Activated CD4-positive, alpha-beta T cell treated with anti-CD3 and anti-CD28 coated beads, Interleukin-2, Interleukin-4, amounts not matched to agents 100 ng/mL and 50 ng/mL, durations not matched to agents 16 hours and 8 hours (primary cell): Measurements from ENCODE around the gene MYOF.
"Not testable (repeated sequence)": the region's sequence is repeated elsewhere in the genome, so short reads cannot be mapped to it uniquely, and the experiment has no call there.

Experiments
- DNase-seq: peaks from one replicate; pipeline ENCODE4 v3.0.0-alpha.2; 2020; ENCODE audit warnings: low spot score

Gene MYOF

GRCh38 chr10:93390306-93391090, 91.6 kb downstream of the MYOF start:
- no peak for DNase-seq

- peak; percentile 50 for DNase-seq
Observed at GRCh38 chr10:93386631-93387369, 95.3 kb downstream of the MYOF start.

- no peak for DNase-seq
Observed at GRCh38 chr10:93385345-93385744, 96.8 kb downstream of the MYOF start.

- DNase-seq = no peak
Observed at GRCh38 chr10:93384006-93384405, 98.1 kb downstream of the MYOF start.

GRCh38 chr10:93383562-93383981, 98.6 kb downstream of the MYOF start:
- no peak for DNase-seq

- peak; percentile 92 for DNase-seq
Observed at GRCh38 chr10:93379731-93380575, 102.2 kb downstream of the MYOF start.

GRCh38 chr10:93378997-93379730, 103.0 kb downstream of the MYOF start:
- peak; percentile 71 for DNase-seq

GRCh38 chr10:93378039-93378438, 104.1 kb downstream of the MYOF start:
- DNase-seq = no peak

- peak; percentile 86 for DNase-seq
Observed at GRCh38 chr10:93376372-93377293, 105.5 kb downstream of the MYOF start.

- no peak for DNase-seq
Observed at GRCh38 chr10:93370961-93371360, 111.2 kb downstream of the MYOF start.

- no peak for DNase-seq
Observed at GRCh38 chr10:93369588-93370164, 112.5 kb downstream of the MYOF start.

- DNase-seq = no peak
Observed at GRCh38 chr10:93368210-93368609, 113.9 kb downstream of the MYOF start.

GRCh38 chr10:93367664-93368063, 114.5 kb downstream of the MYOF start:
- no peak for DNase-seq

- no peak for DNase-seq
Observed at GRCh38 chr10:93364966-93365365, 117.2 kb downstream of the MYOF start.

GRCh38 chr10:93363891-93364648, 118.1 kb downstream of the MYOF start:
- no peak for DNase-seq

GRCh38 chr10:93358398-93358797, 123.7 kb downstream of the MYOF start:
- not testable (repeated sequence) for DNase-seq

GRCh38 chr10:93357680-93358079, 124.5 kb downstream of the MYOF start:
- DNase-seq = peak; percentile 46

GRCh38 chr10:93356516-93356915, 125.6 kb downstream of the MYOF start:
- no peak for DNase-seq

GRCh38 chr10:93352638-93353383, 129.3 kb downstream of the MYOF start:
- DNase-seq = peak; percentile 45
